GM23248 (cell line): ENCODE measurements around the gene PREX1.

Experiments used
- EZH2 ChIP-seq: fragments of 200-600 bp; sonication (generic); IDR thresholded peaks from 2 replicates; pipeline ENCODE4 v1.6.1; 2018; ENCODE audit warnings: antibody characterized with exemption, mild to moderate bottlenecking; ENCODE audit not compliant: insufficient read depth, poor library complexity, severe bottlenecking
- EZH2phosphoT487 ChIP-seq: fragments of 200-600 bp; sonication (generic); IDR thresholded peaks from 2 replicates; pipeline ENCODE4 v1.6.1; 2018; ENCODE audit warnings: antibody characterized with exemption, moderate library complexity, mild to moderate bottlenecking, low read depth; ENCODE audit not compliant: insufficient read depth

GRCh38 chr20:48759631-48760245 is 68.1 kb downstream of the PREX1 start:
- TF ChIP-seq EZH2 (no peak), EZH2phosphoT487 (no peak)
